Measurements from ENCODE around the gene COPS3.

DNA sequence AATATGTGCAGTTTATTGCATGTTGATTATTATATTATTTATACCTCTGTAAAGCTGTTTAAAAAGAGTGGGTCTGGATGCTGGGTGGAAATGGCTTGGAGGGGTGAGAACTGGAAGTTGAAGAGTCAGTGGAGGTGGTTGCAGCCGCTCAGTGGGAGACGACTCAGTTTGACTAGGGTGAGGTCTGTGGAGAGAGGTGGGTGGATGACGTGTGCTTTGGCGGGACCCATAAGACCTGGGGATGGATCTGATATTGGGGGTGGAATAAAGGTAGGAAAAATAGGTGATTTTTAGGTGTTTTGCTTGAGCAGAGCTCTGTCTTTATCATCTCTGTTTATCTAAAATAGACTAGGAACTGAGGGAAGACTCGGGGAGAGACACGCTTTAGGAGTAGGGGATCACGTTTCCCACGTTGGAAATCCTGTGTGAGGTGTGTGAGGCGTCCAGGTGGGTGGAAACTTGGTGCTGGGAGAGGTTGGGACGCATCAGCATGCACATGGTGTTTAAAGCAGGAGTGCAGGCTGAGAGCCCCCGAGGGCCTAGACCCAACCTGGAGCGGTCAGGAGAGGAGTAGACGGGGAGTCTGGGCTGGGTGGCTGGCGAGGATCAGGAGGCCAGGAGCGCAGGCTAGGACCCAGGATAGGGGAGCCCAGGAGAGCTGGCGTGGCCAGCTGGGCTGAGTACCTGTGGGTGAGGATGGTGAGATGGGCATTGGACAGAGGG is 39.3 kb upstream of the COPS3 start:
- TF ChIP-seq, protein P1, sequence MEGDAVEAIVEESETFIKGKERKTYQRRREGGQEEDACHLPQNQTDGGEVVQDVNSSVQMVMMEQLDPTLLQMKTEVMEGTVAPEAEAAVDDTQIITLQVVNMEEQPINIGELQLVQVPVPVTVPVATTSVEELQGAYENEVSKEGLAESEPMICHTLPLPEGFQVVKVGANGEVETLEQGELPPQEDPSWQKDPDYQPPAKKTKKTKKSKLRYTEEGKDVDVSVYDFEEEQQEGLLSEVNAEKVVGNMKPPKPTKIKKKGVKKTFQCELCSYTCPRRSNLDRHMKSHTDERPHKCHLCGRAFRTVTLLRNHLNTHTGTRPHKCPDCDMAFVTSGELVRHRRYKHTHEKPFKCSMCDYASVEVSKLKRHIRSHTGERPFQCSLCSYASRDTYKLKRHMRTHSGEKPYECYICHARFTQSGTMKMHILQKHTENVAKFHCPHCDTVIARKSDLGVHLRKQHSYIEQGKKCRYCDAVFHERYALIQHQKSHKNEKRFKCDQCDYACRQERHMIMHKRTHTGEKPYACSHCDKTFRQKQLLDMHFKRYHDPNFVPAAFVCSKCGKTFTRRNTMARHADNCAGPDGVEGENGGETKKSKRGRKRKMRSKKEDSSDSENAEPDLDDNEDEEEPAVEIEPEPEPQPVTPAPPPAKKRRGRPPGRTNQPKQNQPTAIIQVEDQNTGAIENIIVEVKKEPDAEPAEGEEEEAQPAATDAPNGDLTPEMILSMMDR (IDR thresholded peaks at IDR 0.05): no peak
- TF ChIP-seq EP300 (IDR thresholded peaks at IDR 0.05) (no peak), POLR2AphosphoS5 (IDR thresholded peaks at IDR 0.05) (no peak)
